GM12878 (cell line): ENCODE data around the gene NRK. TPM values are rescaled to one million over a fixed set of nuclear protein-coding genes. Genes with fewer than 3 reads are reported as not detected.

ENCODE experiments used
- ATAC-seq: fragments of 200-7000 bp; cut with Tn5 transposase; 3 replicates; pipeline ENCODE4 v1.9.1; 2020; ENCODE audit warnings: mild to moderate bottlenecking, moderate library complexity
- BruUV-seq: library from RNA; stranded (reverse); fragments of 400-500 nt; replicated peaks from 2 replicates; lab custom pipeline; 2021; lab: Mats Ljungman, UMichigan
- CTCF ChIA-PET: fragments of 300-600 bp; sonication (Branson Sonifier 250); formaldehyde crosslinking; extraction: SDS; loops from one replicate; lab custom pipeline; 2021; ENCODE audit warnings: inconsistent platforms; lab: Yijun Ruan, JAX
- POLR2A ChIA-PET: fragments of 350-600 bp; formaldehyde crosslinking; extraction: SDS; loops from one replicate; lab custom pipeline; 2021; ENCODE audit warnings: inconsistent platforms; lab: Charles Lee
- RAD21 ChIA-PET: fragments of 300-600 bp; sonication (Branson Sonifier 250); formaldehyde crosslinking; loops from one replicate; lab custom pipeline; 2023; ENCODE audit warnings: antibody characterized with exemption; ENCODE audit not compliant: unreplicated experiment; lab: Charles Lee
- SMC1A ChIA-PET: fragments of 300-600 bp; sonication (Branson Sonifier 250); formaldehyde crosslinking; loops from one replicate; lab custom pipeline; 2023; ENCODE audit not compliant: unreplicated experiment, uncharacterized antibody; lab: Charles Lee
- DNase-seq: peaks from one replicate; pipeline ENCODE4 v3.0.0-alpha.2; 2011; ENCODE audit warnings: low read depth, low spot score
- FAIRE-seq: peaks from 3 replicates; lab custom pipeline; 2011; peaks lifted over from hg19 to GRCh38; lab: Jason Lieb, UNC
- H2AFZ ChIP-seq: 2 replicates; pipeline ENCODE4 v1.6.0; 2011; ENCODE audit warnings: low read depth, low read length, control low read depth; ENCODE audit not compliant: control insufficient read depth
- H3K27ac ChIP-seq: 2 replicates; pipeline ENCODE4 v1.5.1; 2011; ENCODE audit warnings: control low read depth; ENCODE audit not compliant: control insufficient read depth, insufficient read depth
- H3K27me3 ChIP-seq, 2 experiments: replicated peaks in 1 of 2; 2 replicates each; pipeline versions ENCODE4 v1.6.0 to v1.6.1; 2011; ENCODE audit warnings: low read length in 1 of 2; ENCODE audit not compliant: control insufficient read depth in 2 of 2, insufficient read depth in 2 of 2
- H3K36me3 ChIP-seq, 2 experiments: 2 replicates each; pipeline ENCODE4 v1.5.1; 2011; ENCODE audit warnings: low read length in 1 of 2; ENCODE audit not compliant: control insufficient read depth in 2 of 2, insufficient read depth in 2 of 2
- H3K4me1 ChIP-seq: 2 replicates; pipeline ENCODE4 v1.6.1; 2011; ENCODE audit warnings: mild to moderate bottlenecking, low read length, moderate library complexity, mixed read lengths; ENCODE audit not compliant: control insufficient read depth, insufficient read depth
- H3K4me2 ChIP-seq: 2 replicates; pipeline ENCODE4 v1.6.0; 2011; ENCODE audit warnings: control low read depth; ENCODE audit not compliant: control insufficient read depth, insufficient read depth
- H3K4me3 ChIP-seq: fragments of 200-600 bp; sonication (generic); 2 replicates; pipeline ENCODE4 v1.5.1; 2016
- H3K79me2 ChIP-seq: 2 replicates; pipeline ENCODE4 v1.6.0; 2011; ENCODE audit warnings: low read length; ENCODE audit not compliant: control insufficient read depth, insufficient read depth
- H3K9ac ChIP-seq: 2 replicates; pipeline ENCODE4 v1.8.0; 2011; ENCODE audit warnings: low read length, control low read depth, mixed read lengths; ENCODE audit not compliant: control insufficient read depth, insufficient read depth
- H3K9me3 ChIP-seq: replicated peaks from 3 replicates; pipeline ENCODE4 v1.5.1; 2011; ENCODE audit warnings: mild to moderate bottlenecking, low read length; ENCODE audit not compliant: control insufficient read depth, insufficient read depth
- H4K20me1 ChIP-seq: 2 replicates; pipeline ENCODE4 v1.6.0; 2011; ENCODE audit not compliant: control insufficient read depth, insufficient read depth
- CBFB ChIP-seq: IDR thresholded peaks from 2 replicates; pipeline ENCODE4 v1.6.1; 2016; ENCODE audit warnings: antibody characterized with exemption, low read depth
- CBX3 ChIP-seq: fragments of 200-600 bp; sonication (generic); IDR thresholded peaks from 2 replicates; pipeline ENCODE4 v1.6.1; 2016; ENCODE audit warnings: low read depth, borderline replicate concordance
- EZH2 ChIP-seq: IDR thresholded peaks from 2 replicates; pipeline ENCODE4 v1.6.1; 2012; ENCODE audit warnings: low read depth, mild to moderate bottlenecking, control low read depth, inconsistent platforms, low read length, borderline replicate concordance; ENCODE audit not compliant: control insufficient read depth
- MXI1 ChIP-seq: fragments of 150-350 bp; IDR thresholded peaks from 2 replicates; pipeline ENCODE4 v1.6.1; 2011; ENCODE audit warnings: low read depth, mild to moderate bottlenecking, inconsistent platforms, low read length, improper control_type of control experiment
- MYB ChIP-seq: fragments of 150-350 bp; IDR thresholded peaks from 2 replicates; pipeline ENCODE4 v1.6.1; 2014; ENCODE audit warnings: mild to moderate bottlenecking, low read depth, low read length, borderline replicate concordance
- NRF1 ChIP-seq: conservative IDR thresholded peaks from 2 replicates; pipeline ENCODE4 v1.6.1; 2011; ENCODE audit warnings: mild to moderate bottlenecking, low read depth, low read length, improper control_type of control experiment
- PML ChIP-seq: IDR thresholded peaks from 2 replicates; pipeline ENCODE4 v1.6.1; 2012; ENCODE audit warnings: low read length, inconsistent platforms
- RBBP5 ChIP-seq: fragments of 200-600 bp; sonication (generic); conservative IDR thresholded peaks from 2 replicates; pipeline ENCODE4 v1.6.1; 2016
- SIX5 ChIP-seq: IDR thresholded peaks from 2 replicates; pipeline ENCODE4 v1.6.1; 2011; ENCODE audit warnings: mild to moderate bottlenecking, low read depth, low read length, moderate library complexity; ENCODE audit not compliant: severe bottlenecking
- SPI1 ChIP-seq: IDR thresholded peaks from 2 replicates; pipeline ENCODE4 v1.6.1; 2011; ENCODE audit warnings: low read depth, mild to moderate bottlenecking, low read length, moderate library complexity, borderline replicate concordance; ENCODE audit not compliant: insufficient read depth
- TCF7 ChIP-seq: IDR thresholded peaks from 2 replicates; pipeline ENCODE4 v1.6.1; 2014; ENCODE audit warnings: antibody characterized with exemption, borderline replicate concordance
- ZNF274 ChIP-seq: IDR thresholded peaks from one replicate; pipeline ENCODE4 v1.8.0; 2011; ENCODE audit not compliant: insufficient read length, insufficient read depth
- ZZZ3 ChIP-seq: IDR thresholded peaks from 2 replicates; pipeline ENCODE4 v1.6.1; 2011; ENCODE audit warnings: low read depth; ENCODE audit not compliant: control insufficient read depth, insufficient read length
- WGBS: methylation state at CpG from one replicate; pipeline ENCODE4 v1.1.6; 2016; ENCODE audit warnings: low lambda C conversion rate; ENCODE audit not compliant: insufficient replicate concordance, insufficient coverage; ENCODE audit errors: missing lambda C conversion rate; 5-methylcytosine and 5-hydroxymethylcytosine counted together
- in situ Hi-C: fragments of 300-500 bp; cut with MboI; formaldehyde crosslinking; loops from 9 replicates; pipeline ENCODE4 v1.14.3; 2018; ENCODE audit warnings: mixed read lengths
- intact Hi-C: fragments of 100-400 bp; cut with micrococcal nuclease; formaldehyde crosslinking; loops from one replicate; pipeline ENCODE4 v1.14.2; 2022; ENCODE audit not compliant: unreplicated experiment
- polyA plus RNA-seq, 11 experiments: library from polyadenylated mRNA; depleted of rRNA in 4 of 11; unstranded in 6 of 11; stranded (reverse) in 5 of 11; fragments of >200 nt; fragmentation: Nextera tagmentation in 4 of 11; fragmentation: Illumina TruSeq in 1 of 11; extraction: Ambion mirVana in 4 of 11; extraction: Trizol in 1 of 11; gene quantifications; 1 replicate in 1 of 11; 2 replicates in 10 of 11; pipeline versions ENCODE4 v1.2.1 to v1.2.3, GENCODE V29; 2011 to 2016; ENCODE audit warnings: inconsistent platforms in 2 of 11, missing spikeins in 2 of 11, low read depth in 1 of 11
- total RNA-seq, 4 experiments: library from RNA; depleted of rRNA in 3 of 4; stranded (reverse); fragments of >200 nt in 3 of 4; fragmentation: Illumina TruSeq in 1 of 4; extraction: Trizol in 1 of 4; gene quantifications; 2 replicates each; pipeline versions ENCODE4 v1.2.1 to v1.2.3, GENCODE V29; 2013 to 2021
- TF ChIP-seq, protein P1 (sequence below): fragments of 450-650 bp; IDR thresholded peaks from 2 replicates; pipeline ENCODE4 v1.6.1; 2018; ENCODE audit warnings: mild to moderate bottlenecking, low read depth, moderate library complexity; ENCODE audit not compliant: partially characterized antibody
- TF ChIP-seq, protein P2 (sequence below): fragments of 450-650 bp; IDR thresholded peaks from 2 replicates; pipeline ENCODE4 v1.6.1; 2014; ENCODE audit warnings: mild to moderate bottlenecking

Gene NRK
- total and polyA plus RNA-seq, 10 of the 15 experiments (the other 5 are each of a cell fraction or from before 2014, with no cell fraction given) = 0.15 TPM; not detected in 9

DNA sequence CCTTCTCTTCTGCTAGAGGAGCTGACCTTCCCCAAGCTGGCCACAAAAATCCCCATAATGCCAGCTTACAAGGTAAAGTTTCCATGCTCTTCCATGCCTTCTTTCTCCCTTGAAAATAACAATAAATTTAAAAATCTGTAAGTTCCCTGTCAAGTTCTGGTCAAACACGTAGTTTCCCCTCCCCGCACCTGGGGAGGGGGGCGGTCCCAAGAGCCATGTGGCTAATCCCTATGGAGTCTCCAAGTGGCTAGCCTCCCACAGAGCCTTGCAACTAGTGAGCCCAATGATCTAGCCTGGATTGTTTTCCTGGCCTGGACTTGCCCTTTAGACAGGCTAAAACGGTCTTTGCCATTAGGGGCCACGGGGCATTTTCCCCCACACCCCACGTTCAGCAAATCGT, 2.1 kb upstream of the NRK start (continued):
- TF ChIP-seq, protein P1, sequence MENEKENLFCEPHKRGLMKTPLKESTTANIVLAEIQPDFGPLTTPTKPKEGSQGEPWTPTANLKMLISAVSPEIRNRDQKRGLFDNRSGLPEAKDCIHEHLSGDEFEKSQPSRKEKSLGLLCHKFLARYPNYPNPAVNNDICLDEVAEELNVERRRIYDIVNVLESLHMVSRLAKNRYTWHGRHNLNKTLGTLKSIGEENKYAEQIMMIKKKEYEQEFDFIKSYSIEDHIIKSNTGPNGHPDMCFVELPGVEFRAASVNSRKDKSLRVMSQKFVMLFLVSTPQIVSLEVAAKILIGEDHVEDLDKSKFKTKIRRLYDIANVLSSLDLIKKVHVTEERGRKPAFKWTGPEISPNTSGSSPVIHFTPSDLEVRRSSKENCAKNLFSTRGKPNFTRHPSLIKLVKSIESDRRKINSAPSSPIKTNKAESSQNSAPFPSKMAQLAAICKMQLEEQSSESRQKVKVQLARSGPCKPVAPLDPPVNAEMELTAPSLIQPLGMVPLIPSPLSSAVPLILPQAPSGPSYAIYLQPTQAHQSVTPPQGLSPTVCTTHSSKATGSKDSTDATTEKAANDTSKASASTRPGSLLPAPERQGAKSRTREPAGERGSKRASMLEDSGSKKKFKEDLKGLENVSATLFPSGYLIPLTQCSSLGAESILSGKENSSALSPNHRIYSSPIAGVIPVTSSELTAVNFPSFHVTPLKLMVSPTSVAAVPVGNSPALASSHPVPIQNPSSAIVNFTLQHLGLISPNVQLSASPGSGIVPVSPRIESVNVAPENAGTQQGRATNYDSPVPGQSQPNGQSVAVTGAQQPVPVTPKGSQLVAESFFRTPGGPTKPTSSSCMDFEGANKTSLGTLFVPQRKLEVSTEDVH = no peak
- TF ChIP-seq PML (no peak), MXI1 (no peak), MYB (no peak), SIX5 (no peak), ZZZ3 (no peak)
- TF ChIP-seq, protein P2, sequence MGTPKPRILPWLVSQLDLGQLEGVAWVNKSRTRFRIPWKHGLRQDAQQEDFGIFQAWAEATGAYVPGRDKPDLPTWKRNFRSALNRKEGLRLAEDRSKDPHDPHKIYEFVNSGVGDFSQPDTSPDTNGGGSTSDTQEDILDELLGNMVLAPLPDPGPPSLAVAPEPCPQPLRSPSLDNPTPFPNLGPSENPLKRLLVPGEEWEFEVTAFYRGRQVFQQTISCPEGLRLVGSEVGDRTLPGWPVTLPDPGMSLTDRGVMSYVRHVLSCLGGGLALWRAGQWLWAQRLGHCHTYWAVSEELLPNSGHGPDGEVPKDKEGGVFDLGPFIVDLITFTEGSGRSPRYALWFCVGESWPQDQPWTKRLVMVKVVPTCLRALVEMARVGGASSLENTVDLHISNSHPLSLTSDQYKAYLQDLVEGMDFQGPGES = no peak
- TF ChIP-seq, all 136 proteins: peak for 0

DNA sequence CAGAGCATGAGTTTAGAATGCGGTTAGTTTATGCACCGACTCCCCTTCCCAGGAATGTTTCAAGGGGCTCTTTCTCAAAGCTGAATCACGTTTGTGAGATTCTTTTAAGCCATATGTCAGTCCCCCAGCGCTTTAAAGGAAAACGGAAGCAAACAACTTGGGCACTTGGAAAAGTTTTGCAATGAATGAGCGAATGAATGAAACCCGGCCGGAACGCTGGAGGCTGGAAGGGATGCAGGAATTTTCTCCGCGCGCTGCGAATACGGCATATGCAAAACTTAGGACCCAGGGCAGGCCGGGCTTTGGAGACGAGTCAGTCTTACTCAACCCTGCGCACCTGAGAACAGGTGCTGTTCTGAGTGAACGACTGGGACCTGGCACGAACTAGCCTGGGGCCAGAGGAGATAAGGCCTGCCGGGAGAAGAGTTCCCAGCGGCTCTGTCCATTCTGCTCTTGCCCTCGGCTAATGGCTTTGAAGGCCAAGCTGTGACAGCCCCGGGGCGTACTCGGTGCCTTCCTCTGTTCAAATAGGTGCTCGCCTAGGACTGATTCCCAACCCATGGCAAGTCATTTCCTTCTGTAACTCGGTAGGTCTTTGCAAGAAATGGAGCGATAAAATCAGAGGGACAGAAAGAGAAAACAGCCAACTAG, 743 bp upstream of the NRK start:
- no peaks in the 10 kb centered on the region for H3K79me2 ChIP-seq
- DNase-seq (no peak), ATAC-seq (no peak), FAIRE-seq (no peak)
- H4K20me1 ChIP-seq = no peaks in the 10 kb centered on the region
- ChIA-PET SMC1A (interaction anchor here (0.8 kb wide), 1 partner anchor 8 kb away, joined by 3 read pairs; no protein-coding TSS in a partner anchor), CTCF (no interaction called here), RAD21 (no interaction called here), POLR2A (no interaction called here)
- TF ChIP-seq EZH2 = no peak
- no peak for TF ChIP-seq ZNF274
- TF ChIP-seq SPI1 = no peak
- no peak for TF ChIP-seq RBBP5
- TF ChIP-seq CBX3 = no peak
- no peak for TF ChIP-seq NRF1
- no peak for TF ChIP-seq TCF7
- TF ChIP-seq CBFB = no peak
- no peaks in the 10 kb centered on the region for H3K27me3 ChIP-seq
- 54% methylated on average over 28 of the region's 28 CpGs for WGBS
- H3K9ac ChIP-seq = no peak overlapping the region
- no peaks in the 10 kb centered on the region; the same call in 2 of the 3 replicates for H3K9me3 ChIP-seq
- in situ Hi-C loops = no loop called here
- intact Hi-C loops = no loop called here
- H3K4me1 ChIP-seq = no peaks in the 10 kb centered on the region
- no peak overlapping the region for H3K27ac ChIP-seq
- H3K36me3 ChIP-seq = no peaks in the 10 kb centered on the region
- H3K4me3 ChIP-seq = no peak overlapping the region
- no TSS peak for BruUV-seq
- no peak overlapping the region for H3K4me2 ChIP-seq
- no peak overlapping the region for H2AFZ ChIP-seq
